PC-9 (cell line): Measurements from ENCODE around the gene PFKM.

Experiments used
- EZH2 ChIP-seq: fragments of 200-600 bp; sonication (generic); IDR thresholded peaks from 2 replicates; pipeline ENCODE4 v1.8.0; 2017; ENCODE audit warnings: antibody characterized with exemption, low read depth
- TF ChIP-seq, protein P1 (sequence below): fragments of 200-600 bp; sonication (generic); conservative IDR thresholded peaks from 2 replicates; pipeline ENCODE4 v1.6.1; 2017; ENCODE audit warnings: mixed run types, antibody characterized with exemption, mild to moderate bottlenecking, moderate library complexity

DNA sequence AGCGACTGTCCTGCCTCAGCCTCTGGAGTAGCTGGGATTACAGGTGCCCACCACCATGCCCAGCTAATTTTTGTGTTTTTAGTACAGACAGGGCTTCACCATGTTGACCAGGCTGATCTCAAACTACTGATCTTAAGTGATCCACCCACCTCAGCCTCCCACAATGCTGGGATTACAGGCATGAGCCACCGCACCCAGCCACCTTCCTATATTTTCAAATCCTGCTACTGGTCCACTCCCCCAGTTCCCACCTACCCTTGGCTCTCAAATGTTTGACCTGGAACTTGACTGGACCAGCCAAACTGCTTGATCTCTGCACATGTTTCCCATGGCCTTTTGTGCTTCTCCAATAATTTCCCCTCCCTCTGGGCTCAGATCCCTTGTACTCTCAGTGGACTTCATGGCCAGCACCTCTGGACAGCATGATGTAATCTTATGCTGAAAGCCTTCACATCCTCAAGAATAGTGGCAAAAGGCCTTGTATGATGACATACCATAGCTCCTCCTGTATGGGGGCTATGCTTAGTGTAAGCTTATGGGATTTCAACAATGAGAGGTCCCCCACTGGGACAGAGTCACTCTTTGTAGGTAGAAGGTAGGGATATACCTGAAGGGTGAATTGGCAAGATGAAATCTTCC, 61.8 kb downstream of the PFKM start:
- TF ChIP-seq, protein P1, sequence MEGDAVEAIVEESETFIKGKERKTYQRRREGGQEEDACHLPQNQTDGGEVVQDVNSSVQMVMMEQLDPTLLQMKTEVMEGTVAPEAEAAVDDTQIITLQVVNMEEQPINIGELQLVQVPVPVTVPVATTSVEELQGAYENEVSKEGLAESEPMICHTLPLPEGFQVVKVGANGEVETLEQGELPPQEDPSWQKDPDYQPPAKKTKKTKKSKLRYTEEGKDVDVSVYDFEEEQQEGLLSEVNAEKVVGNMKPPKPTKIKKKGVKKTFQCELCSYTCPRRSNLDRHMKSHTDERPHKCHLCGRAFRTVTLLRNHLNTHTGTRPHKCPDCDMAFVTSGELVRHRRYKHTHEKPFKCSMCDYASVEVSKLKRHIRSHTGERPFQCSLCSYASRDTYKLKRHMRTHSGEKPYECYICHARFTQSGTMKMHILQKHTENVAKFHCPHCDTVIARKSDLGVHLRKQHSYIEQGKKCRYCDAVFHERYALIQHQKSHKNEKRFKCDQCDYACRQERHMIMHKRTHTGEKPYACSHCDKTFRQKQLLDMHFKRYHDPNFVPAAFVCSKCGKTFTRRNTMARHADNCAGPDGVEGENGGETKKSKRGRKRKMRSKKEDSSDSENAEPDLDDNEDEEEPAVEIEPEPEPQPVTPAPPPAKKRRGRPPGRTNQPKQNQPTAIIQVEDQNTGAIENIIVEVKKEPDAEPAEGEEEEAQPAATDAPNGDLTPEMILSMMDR = no peak
- no peak for TF ChIP-seq EZH2
